Left lung (tissue), 10 donors: ENCODE measurements around the gene PDIA2. TPM values are rescaled to one million over a fixed set of nuclear protein-coding genes. Genes with fewer than 3 reads are reported as not detected.

Experiments used
- ATAC-seq: fragments of 200-7000 bp; cut with Tn5 transposase; one replicate; pipeline ENCODE4 v1.9.1; 2020; ENCODE audit warnings: moderate library complexity
- DNase-seq, 4 donors: peaks; one replicate each; pipeline ENCODE4 v3.0.0-alpha.2; 2013 to 2020
- H3K27ac ChIP-seq, 2 donors: fragments of 200-600 bp; sonication (generic) in 1 of 2; one replicate each; pipeline versions ENCODE4 v1.5.0 to v1.8.0; 2020 to 2021
- H3K27me3 ChIP-seq, 2 donors: fragments of 200-600 bp; sonication (generic) in 1 of 2; one replicate each; pipeline versions ENCODE4 v1.5.0 to v1.8.0; 2020 to 2021
- H3K36me3 ChIP-seq, 2 donors: fragments of 200-600 bp; sonication (generic) in 1 of 2; one replicate each; pipeline versions ENCODE4 v1.5.0 to v1.8.0; 2020 to 2021
- H3K4me1 ChIP-seq, 2 donors: fragments of 200-600 bp; one replicate each; pipeline ENCODE4 v1.8.0; 2021
- H3K4me3 ChIP-seq, 2 donors: fragments of 200-600 bp; sonication (generic) in 1 of 2; one replicate each; pipeline versions ENCODE4 v1.5.0 to v1.8.0; 2020 to 2021; ENCODE audit warnings: mild to moderate bottlenecking in 1 of 2
- H3K9me3 ChIP-seq, 2 donors: fragments of 200-600 bp; sonication (generic) in 1 of 2; one replicate each; pipeline versions ENCODE4 v1.5.0 to v1.8.0; 2020 to 2021
- intact Hi-C, 2 donors: fragments of 100-400 bp; cut with DNase I; formaldehyde crosslinking; loops; one replicate each; pipeline versions ENCODE4 v1.11.2 to v1.14.2; 2022
- polyA plus RNA-seq, 6 donors: library from polyadenylated mRNA; unstranded; fragments of 120-200 nt; gene quantifications; one replicate each; pipeline ENCODE4 v1.2.1, GENCODE V29; 2013; ENCODE audit not compliant: insufficient read length in 6 of 6
- total RNA-seq, 2 donors: library from RNA; stranded (reverse); fragmentation: NEBNext Ultra II Directional; extraction: Animal tissue kit (Norgen Biotek cat#: 25700); gene quantifications; one replicate each; pipeline ENCODE4 v1.2.1, GENCODE V29; 2021
- TF ChIP-seq, protein P1 (sequence below), 2 donors: fragments of 200-600 bp; sonication (generic) in 1 of 2; IDR thresholded peaks; one replicate each; pipeline versions ENCODE4 v1.5.0 to v1.8.0; 2021; ENCODE audit warnings: antibody characterized with exemption in 2 of 2
- donor health status: DM: no; HTN: yes; CAD: no.
- donor health status: DM: no; HTN: no; CAD: no.

PDIA2 gene
- total and polyA plus RNA-seq, 8 donors = 0.29 to 1.2 (median 0.57) TPM

DNA sequence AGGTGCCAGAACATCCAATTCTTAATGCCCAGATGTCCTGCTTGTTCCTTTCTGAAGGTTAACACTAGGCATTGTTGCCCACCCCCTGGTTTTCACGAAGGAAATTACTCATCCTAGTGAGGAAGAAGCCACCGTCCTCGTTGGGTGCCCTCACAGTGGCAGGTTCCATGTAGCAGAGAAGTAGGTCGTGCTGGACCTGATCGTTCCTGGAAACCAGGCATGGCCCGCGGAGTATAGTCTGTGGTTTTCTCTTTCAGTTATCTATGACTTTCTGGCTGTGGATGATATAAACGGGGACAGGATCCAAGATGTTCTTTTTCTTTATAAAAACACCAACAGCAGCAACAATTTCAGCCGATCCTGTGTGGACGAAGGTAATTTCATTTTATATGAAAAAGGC lies 23.7 kb upstream of the PDIA2 start:
- no peak overlapping the region for H3K4me3 ChIP-seq
- ATAC-seq (no peak), DNase-seq (no peak)
- H3K36me3 ChIP-seq = peaks cover 0 to 73% of the 10 kb centered on the region in 2 donors
- H3K9me3 ChIP-seq = no peaks in the 10 kb centered on the region
- intact Hi-C loops = no loop called here
- H3K4me1 ChIP-seq = no peaks in the 10 kb centered on the region
- H3K27me3 ChIP-seq = no peaks in the 10 kb centered on the region
- TF ChIP-seq, protein P1, sequence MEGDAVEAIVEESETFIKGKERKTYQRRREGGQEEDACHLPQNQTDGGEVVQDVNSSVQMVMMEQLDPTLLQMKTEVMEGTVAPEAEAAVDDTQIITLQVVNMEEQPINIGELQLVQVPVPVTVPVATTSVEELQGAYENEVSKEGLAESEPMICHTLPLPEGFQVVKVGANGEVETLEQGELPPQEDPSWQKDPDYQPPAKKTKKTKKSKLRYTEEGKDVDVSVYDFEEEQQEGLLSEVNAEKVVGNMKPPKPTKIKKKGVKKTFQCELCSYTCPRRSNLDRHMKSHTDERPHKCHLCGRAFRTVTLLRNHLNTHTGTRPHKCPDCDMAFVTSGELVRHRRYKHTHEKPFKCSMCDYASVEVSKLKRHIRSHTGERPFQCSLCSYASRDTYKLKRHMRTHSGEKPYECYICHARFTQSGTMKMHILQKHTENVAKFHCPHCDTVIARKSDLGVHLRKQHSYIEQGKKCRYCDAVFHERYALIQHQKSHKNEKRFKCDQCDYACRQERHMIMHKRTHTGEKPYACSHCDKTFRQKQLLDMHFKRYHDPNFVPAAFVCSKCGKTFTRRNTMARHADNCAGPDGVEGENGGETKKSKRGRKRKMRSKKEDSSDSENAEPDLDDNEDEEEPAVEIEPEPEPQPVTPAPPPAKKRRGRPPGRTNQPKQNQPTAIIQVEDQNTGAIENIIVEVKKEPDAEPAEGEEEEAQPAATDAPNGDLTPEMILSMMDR (IDR thresholded peaks at IDR 0.05) = no peak
- no peak overlapping the region for H3K27ac ChIP-seq

DNA sequence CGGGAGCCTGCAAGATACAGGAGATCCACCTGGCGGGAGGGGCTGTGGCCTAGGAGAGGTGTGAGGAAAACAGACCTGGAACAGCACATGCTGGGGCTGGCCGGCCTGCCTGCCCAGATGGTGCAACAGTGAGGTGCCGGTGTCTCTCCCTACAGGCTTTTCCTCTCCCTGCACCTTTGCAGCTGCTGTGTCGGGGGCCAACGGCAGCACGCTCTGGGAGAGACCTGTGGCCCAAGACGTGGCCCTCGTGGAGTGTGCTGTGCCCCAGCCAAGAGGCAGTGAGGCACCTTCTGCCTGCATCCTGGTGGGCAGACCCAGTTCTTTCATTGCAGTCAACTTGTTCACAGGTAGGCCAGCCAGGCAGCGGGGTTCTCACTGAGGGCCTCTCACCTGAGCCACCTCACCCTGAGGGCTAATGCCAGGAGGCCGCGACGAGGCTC lies 23.1 kb upstream of the PDIA2 start:
- DNase-seq = no peak
- Histone ChIP-seq H3K4me3 (no peak overlapping the region), H3K4me1 (no peaks in the 10 kb centered on the region), H3K36me3 (peaks cover 0 to 73% of the 10 kb centered on the region in 2 donors), H3K27me3 (no peaks in the 10 kb centered on the region), H3K27ac (no peak overlapping the region), H3K9me3 (no peaks in the 10 kb centered on the region)
- TF ChIP-seq, protein P1 (IDR thresholded peaks at IDR 0.05) = no peak
- intact Hi-C loops = no loop called here
- no peak for ATAC-seq

DNA sequence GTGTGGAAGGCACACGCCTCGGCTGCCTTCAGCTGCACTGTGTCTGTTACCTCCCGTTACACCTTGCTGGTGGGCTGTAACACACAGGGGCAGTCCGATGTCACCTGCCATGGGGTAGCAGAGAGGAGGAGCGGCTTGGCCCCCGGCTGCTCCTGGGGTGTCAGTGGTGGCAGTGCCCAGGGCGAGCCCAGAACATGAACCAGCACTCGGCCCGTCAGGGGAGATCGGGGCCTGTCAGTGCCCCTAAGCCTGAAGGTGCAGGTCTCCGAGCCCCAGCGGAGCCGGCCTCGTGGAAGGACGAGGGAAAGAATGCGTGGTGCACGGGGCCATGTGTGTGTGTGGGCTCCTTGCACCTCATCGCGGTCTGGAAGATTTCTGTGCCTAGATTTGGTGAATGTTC lies 22.6 kb upstream of the PDIA2 start:
- TF ChIP-seq, protein P1 (IDR thresholded peaks at IDR 0.05) = no peak
- H3K36me3 ChIP-seq = peaks cover 0 to 73% of the 10 kb centered on the region in 2 donors
- DNase-seq (no peak), ATAC-seq (no peak)
- no peaks in the 10 kb centered on the region for H3K9me3 ChIP-seq
- H3K27ac ChIP-seq = no peak overlapping the region
- no peak overlapping the region for H3K4me3 ChIP-seq
- no peaks in the 10 kb centered on the region for H3K4me1 ChIP-seq
- H3K27me3 ChIP-seq = no peaks in the 10 kb centered on the region
- intact Hi-C loops = no loop called here

DNA sequence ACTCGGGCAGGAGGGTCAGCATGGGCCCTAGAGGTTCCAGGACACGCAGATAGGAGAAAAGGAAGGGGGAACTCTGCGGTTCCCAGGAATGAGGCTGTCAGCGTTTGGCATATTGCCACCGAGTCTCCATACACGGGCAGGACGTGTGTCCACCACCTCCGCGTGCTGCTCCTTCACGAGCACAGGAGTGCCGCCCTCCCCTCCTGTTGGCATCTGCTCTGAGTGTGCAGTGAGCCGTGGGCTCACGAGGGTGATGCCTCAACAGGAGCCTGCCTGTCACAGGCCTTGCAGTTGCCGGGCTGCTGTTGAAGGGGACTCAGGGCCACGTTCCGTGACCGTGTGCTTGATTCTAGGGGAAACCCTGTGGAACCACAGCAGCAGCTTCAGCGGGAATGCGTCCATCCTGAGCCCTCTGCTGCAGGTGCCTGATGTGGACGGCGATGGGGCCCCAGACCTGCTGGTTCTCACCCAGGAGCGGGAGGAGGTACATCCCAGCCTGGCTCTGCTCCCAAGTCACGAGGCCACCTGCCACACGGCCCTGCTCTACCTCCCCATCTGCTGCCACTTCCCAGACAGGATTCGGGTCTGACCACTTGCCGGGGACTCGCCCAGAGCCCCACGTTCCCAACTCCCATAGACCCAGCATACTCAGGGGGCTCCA lies 21.8 kb upstream of the PDIA2 start:
- peaks cover 0 to 67% of the 10 kb centered on the region in 2 donors for H3K36me3 ChIP-seq
- no peak overlapping the region for H3K27ac ChIP-seq
- H3K9me3 ChIP-seq = no peaks in the 10 kb centered on the region
- H3K4me3 ChIP-seq = no peak overlapping the region
- H3K27me3 ChIP-seq = no peaks in the 10 kb centered on the region
- DNase-seq (no peak), ATAC-seq (no peak)
- intact Hi-C loops = no loop called here
- TF ChIP-seq, protein P1 (IDR thresholded peaks at IDR 0.05) = no peak
- no peaks in the 10 kb centered on the region for H3K4me1 ChIP-seq

DNA sequence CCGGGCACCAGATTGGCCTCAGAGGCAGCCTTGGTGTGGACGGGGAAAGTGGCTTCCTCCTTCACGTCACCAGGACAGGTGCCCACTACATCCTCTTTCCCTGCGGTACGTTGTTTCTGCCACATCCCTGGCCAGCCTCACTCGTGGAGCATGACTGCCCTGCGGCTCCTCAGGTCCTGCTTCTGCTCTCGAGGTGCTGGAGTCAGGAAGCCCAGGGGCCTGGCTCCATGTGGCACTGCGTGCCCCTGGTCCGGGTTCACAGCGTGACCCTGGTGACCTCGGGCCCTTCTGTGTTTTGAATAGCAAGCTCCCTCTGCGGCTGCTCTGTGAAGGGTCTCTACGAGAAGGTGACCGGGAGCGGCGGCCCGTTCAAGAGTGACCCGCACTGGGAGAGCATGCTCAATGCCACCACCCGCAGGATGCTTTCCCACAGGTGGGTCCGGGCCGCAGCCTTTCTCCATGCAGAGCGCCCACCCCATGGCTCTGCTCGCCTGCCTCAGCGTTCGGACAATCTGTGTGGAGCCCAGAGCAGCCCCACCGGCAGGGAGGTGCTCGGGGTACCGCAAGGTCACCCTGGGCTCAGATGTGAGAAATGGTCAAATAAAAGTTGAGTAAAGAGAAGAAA lies 20.7 kb upstream of the PDIA2 start:
- Histone ChIP-seq H3K9me3 (no peaks in the 10 kb centered on the region), H3K4me1 (no peaks in the 10 kb centered on the region), H3K4me3 (no peak overlapping the region), H3K27me3 (no peaks in the 10 kb centered on the region), H3K27ac (no peak overlapping the region), H3K36me3 (peaks cover 0 to 66% of the 10 kb centered on the region in 2 donors)
- DNase-seq (no peak), ATAC-seq (no peak)
- TF ChIP-seq, protein P1 (IDR thresholded peaks at IDR 0.05) = no peak
- intact Hi-C loops = no loop called here
